Measurements from ENCODE around the gene LYSMD4. TPM values are rescaled to one million over a fixed set of nuclear protein-coding genes. Genes with fewer than 3 reads are reported as not detected.
"Not testable (repeated sequence)": the region's sequence is repeated elsewhere in the genome, so short reads cannot be mapped to it uniquely, and the experiment has no call there.

LYSMD4 gene
- total RNA-seq, 1 experiment from 2014 or later, result 15.9 TPM

- intact Hi-C loops (cut with micrococcal nuclease; ENCODE audit: unreplicated experiment), result loop anchor here (1.0 kb wide), 3 partner anchors 52 to 483 kb away; no protein-coding TSS in a partner anchor
- Mint-ChIP-seq H3K36me3 (ENCODE audit: insufficient read depth, unreplicated experiment) (no peaks in the 10 kb centered on the region), H3K4me1 (ENCODE audit: low read depth, unreplicated experiment) (no peaks in the 10 kb centered on the region), H3K4me3 (ENCODE audit: unreplicated experiment) (no peak overlapping the region), H3K27me3 (ENCODE audit: insufficient read depth, unreplicated experiment) (no peaks in the 10 kb centered on the region), H3K9me3 (ENCODE audit: unreplicated experiment) (no peaks in the 10 kb centered on the region), H3K27ac (ENCODE audit: unreplicated experiment) (no peak overlapping the region)
- Histone ChIP-seq H3K27me3 (replicated peaks; ENCODE audit: control insufficient read depth, insufficient read depth, low read length) (no peaks in the 10 kb centered on the region), H3K9me3 (no peaks in the 10 kb centered on the region), H3K4me3 (ENCODE audit: low read depth, low read length) (no peak overlapping the region), H3K4me1 (no peaks in the 10 kb centered on the region), H3K36me3 (ENCODE audit: control insufficient read depth, insufficient read depth, low read length) (no peaks in the 10 kb centered on the region)
- ChIA-PET CTCF (interaction anchor here (0.7 to 1.5 kb wide), 6 partner anchors 20 to 505 kb away, joined by 3 to 11 read pairs (median 5); partner anchors contain the start of genes LRRC28, LYSMD4 and MEF2A), POLR2A (interaction anchor here (0.5 to 0.7 kb wide), 2 partner anchors 23 to 723 kb away, joined by 3 read pairs; partner anchors contain the start of gene LYSMD4)
- TF ChIP-seq, protein P1, sequence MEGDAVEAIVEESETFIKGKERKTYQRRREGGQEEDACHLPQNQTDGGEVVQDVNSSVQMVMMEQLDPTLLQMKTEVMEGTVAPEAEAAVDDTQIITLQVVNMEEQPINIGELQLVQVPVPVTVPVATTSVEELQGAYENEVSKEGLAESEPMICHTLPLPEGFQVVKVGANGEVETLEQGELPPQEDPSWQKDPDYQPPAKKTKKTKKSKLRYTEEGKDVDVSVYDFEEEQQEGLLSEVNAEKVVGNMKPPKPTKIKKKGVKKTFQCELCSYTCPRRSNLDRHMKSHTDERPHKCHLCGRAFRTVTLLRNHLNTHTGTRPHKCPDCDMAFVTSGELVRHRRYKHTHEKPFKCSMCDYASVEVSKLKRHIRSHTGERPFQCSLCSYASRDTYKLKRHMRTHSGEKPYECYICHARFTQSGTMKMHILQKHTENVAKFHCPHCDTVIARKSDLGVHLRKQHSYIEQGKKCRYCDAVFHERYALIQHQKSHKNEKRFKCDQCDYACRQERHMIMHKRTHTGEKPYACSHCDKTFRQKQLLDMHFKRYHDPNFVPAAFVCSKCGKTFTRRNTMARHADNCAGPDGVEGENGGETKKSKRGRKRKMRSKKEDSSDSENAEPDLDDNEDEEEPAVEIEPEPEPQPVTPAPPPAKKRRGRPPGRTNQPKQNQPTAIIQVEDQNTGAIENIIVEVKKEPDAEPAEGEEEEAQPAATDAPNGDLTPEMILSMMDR (IDR thresholded peaks at IDR 0.05; ENCODE audit: insufficient read depth in 1 of 2, low read depth in 1 of 2, low read length in 1 of 2, severe bottlenecking in 1 of 2, unreplicated experiment in 1 of 2), result peak; percentile 72 to 74
- peak; percentile 44 to 65 for DNase-seq
- no TSS peak for BruUV-seq (replicated peaks)
Observed at GRCh38 chr15:99755692-99756409, 22.6 kb upstream of the LYSMD4 start.

DNA sequence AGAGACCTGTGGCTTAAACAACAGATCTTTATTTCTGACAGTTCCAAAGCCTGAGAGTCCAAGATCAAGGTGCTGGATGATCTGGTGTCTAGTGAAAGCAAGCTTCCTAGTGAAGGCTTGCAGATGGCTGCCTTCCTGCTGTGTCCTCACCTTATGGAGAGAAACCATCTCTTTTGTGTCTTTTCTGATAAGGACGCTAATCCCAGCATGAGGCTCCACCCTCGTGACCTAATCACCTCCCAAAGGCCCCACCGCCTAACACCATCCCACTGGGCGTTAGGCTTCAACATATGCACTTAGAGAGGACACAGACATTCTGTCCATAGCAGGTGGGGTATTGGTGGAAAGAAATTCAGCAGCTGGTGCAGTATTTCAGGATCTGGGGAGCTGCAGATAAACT is 19.8 kb upstream of the LYSMD4 start:
- intact Hi-C loops (cut with micrococcal nuclease; ENCODE audit: unreplicated experiment), result no loop called here

GRCh38 chr15:99752556-99752955 is 19.3 kb upstream of the LYSMD4 start:
- no peaks in the 10 kb centered on the region for H3K4me1 ChIP-seq
- CTCF ChIA-PET, result no interaction called here
- H3K4me3 Mint-ChIP-seq (ENCODE audit: unreplicated experiment), result no peak overlapping the region
- H3K4me1 Mint-ChIP-seq (ENCODE audit: low read depth, unreplicated experiment), result no peaks in the 10 kb centered on the region
- no peak overlapping the region for H3K27ac Mint-ChIP-seq (ENCODE audit: unreplicated experiment)
- H3K9me3 ChIP-seq, result no peaks in the 10 kb centered on the region
- TF ChIP-seq, protein P1 (IDR thresholded peaks at IDR 0.05; ENCODE audit: insufficient read depth in 1 of 2, low read depth in 1 of 2, low read length in 1 of 2, severe bottlenecking in 1 of 2, unreplicated experiment in 1 of 2), result no peak
- no peaks in the 10 kb centered on the region for H3K36me3 ChIP-seq (ENCODE audit: control insufficient read depth, insufficient read depth, low read length)
- H3K27me3 ChIP-seq (replicated peaks; ENCODE audit: control insufficient read depth, insufficient read depth, low read length), result no peaks in the 10 kb centered on the region
- BruUV-seq (replicated peaks), result no TSS peak
- intact Hi-C loops (cut with micrococcal nuclease; ENCODE audit: unreplicated experiment), result no loop called here
- no peak overlapping the region for H3K4me3 ChIP-seq (ENCODE audit: low read depth, low read length)
- DNase-seq, result no peak
- POLR2A ChIA-PET, result no interaction called here
- H3K36me3 Mint-ChIP-seq (ENCODE audit: insufficient read depth, unreplicated experiment), result no peaks in the 10 kb centered on the region
- no peaks in the 10 kb centered on the region for H3K9me3 Mint-ChIP-seq (ENCODE audit: unreplicated experiment)
- no peaks in the 10 kb centered on the region for H3K27me3 Mint-ChIP-seq (ENCODE audit: insufficient read depth, unreplicated experiment)

More for the DNA sequence above, 19.8 kb upstream of the LYSMD4 start:
- no peaks in the 10 kb centered on the region for H3K27me3 ChIP-seq (replicated peaks; ENCODE audit: control insufficient read depth, insufficient read depth, low read length)
- H3K4me1 Mint-ChIP-seq (ENCODE audit: low read depth, unreplicated experiment), result no peaks in the 10 kb centered on the region
- H3K4me3 Mint-ChIP-seq (ENCODE audit: unreplicated experiment), result no peak overlapping the region
- H3K27ac Mint-ChIP-seq (ENCODE audit: unreplicated experiment), result no peak overlapping the region
- H3K36me3 ChIP-seq (ENCODE audit: control insufficient read depth, insufficient read depth, low read length), result no peaks in the 10 kb centered on the region
- H3K4me3 ChIP-seq (ENCODE audit: low read depth, low read length), result no peak overlapping the region
- H3K9me3 ChIP-seq, result no peaks in the 10 kb centered on the region
- H3K9me3 Mint-ChIP-seq (ENCODE audit: unreplicated experiment), result no peaks in the 10 kb centered on the region
- no peak for DNase-seq
- CTCF ChIA-PET, result no interaction called here
- no TSS peak for BruUV-seq (replicated peaks)
- no peaks in the 10 kb centered on the region for H3K36me3 Mint-ChIP-seq (ENCODE audit: insufficient read depth, unreplicated experiment)
- TF ChIP-seq, protein P1 (IDR thresholded peaks at IDR 0.05; ENCODE audit: insufficient read depth in 1 of 2, low read depth in 1 of 2, low read length in 1 of 2, severe bottlenecking in 1 of 2, unreplicated experiment in 1 of 2), result no peak
- POLR2A ChIA-PET, result no interaction called here
- H3K4me1 ChIP-seq, result no peaks in the 10 kb centered on the region
- H3K27me3 Mint-ChIP-seq (ENCODE audit: insufficient read depth, unreplicated experiment), result no peaks in the 10 kb centered on the region

DNA sequence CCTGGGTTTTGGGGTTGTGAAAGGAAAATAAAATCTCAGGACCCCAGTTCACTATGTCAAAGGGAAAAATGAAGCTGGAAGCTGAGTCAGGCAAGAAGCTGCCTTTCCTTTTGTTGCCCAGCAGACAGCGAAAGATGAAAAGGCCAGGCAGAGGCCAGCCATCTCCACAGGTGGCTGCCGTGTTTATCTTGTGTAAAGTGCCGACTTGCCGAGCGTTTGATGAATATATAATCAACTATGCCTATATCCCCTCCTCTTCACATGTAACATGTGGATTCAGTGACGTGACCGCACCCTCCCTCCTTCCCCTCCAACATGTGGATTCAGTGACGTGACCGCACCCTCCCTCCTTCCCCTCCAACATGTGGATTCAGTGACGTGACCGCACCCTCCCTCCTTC is 17.1 kb upstream of the LYSMD4 start:
- H3K27me3 ChIP-seq (replicated peaks; ENCODE audit: control insufficient read depth, insufficient read depth, low read length); H3K4me3 Mint-ChIP-seq (ENCODE audit: unreplicated experiment): not testable (repeated sequence)

More for the DNA sequence above, 17.1 kb upstream of the LYSMD4 start:
- H3K36me3 ChIP-seq (ENCODE audit: control insufficient read depth, insufficient read depth, low read length); H3K27me3 Mint-ChIP-seq (ENCODE audit: insufficient read depth, unreplicated experiment); DNase-seq; CTCF ChIA-PET; H3K4me1 Mint-ChIP-seq (ENCODE audit: low read depth, unreplicated experiment); BruUV-seq (replicated peaks); H3K4me3 ChIP-seq (ENCODE audit: low read depth, low read length); H3K4me1 ChIP-seq; intact Hi-C loops (cut with micrococcal nuclease; ENCODE audit: unreplicated experiment); H3K27ac Mint-ChIP-seq (ENCODE audit: unreplicated experiment); H3K9me3 ChIP-seq; H3K9me3 Mint-ChIP-seq (ENCODE audit: unreplicated experiment); POLR2A ChIA-PET; H3K36me3 Mint-ChIP-seq (ENCODE audit: insufficient read depth, unreplicated experiment): not testable (repeated sequence)

Data from Caco-2 (cell line).